Measurements from ENCODE around the gene TALDO1.

DNA sequence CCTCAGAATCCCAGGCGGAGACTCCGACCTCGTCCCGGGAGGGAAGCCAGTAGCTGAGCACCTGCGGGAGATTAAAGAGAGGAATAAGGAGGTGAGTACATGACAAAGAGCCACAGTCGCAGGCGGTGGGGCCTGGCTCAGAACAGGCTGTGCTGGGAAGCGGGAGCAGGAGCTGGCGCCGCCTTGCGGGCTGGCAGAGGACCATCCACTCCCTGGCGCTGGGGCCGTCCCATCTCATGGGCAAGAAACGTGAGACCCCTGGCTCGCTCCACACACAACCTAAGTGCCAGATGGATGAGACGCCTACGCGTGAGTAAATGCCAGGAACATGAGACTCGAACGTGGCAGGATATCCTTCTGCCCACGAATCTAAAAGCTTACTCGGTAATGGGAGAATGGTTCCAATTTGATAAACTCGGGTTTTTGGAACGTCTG, 36.3 kb downstream of the TALDO1 start:
- TF ChIP-seq YY1 (IDR thresholded peaks at IDR 0.05; ENCODE audit: low read depth) (no peak), TAF1 (IDR thresholded peaks at IDR 0.05; ENCODE audit: low read depth) (no peak), CREB1 (IDR thresholded peaks at IDR 0.05; ENCODE audit: low read depth) (no peak), CEBPB (IDR thresholded peaks at IDR 0.05) (no peak), RAD21 (IDR thresholded peaks at IDR 0.05; ENCODE audit: low read depth) (peak; percentile 46; the same call in 1 of the 2 replicates), NFIC (IDR thresholded peaks at IDR 0.05) (no peak), FOXM1 (IDR thresholded peaks at IDR 0.05; ENCODE audit: borderline replicate concordance, low read depth) (no peak), TEAD4 (IDR thresholded peaks at IDR 0.05) (no peak), EP300 (IDR thresholded peaks at IDR 0.05; ENCODE audit: borderline replicate concordance) (no peak)
- TF ChIP-seq, protein P1, sequence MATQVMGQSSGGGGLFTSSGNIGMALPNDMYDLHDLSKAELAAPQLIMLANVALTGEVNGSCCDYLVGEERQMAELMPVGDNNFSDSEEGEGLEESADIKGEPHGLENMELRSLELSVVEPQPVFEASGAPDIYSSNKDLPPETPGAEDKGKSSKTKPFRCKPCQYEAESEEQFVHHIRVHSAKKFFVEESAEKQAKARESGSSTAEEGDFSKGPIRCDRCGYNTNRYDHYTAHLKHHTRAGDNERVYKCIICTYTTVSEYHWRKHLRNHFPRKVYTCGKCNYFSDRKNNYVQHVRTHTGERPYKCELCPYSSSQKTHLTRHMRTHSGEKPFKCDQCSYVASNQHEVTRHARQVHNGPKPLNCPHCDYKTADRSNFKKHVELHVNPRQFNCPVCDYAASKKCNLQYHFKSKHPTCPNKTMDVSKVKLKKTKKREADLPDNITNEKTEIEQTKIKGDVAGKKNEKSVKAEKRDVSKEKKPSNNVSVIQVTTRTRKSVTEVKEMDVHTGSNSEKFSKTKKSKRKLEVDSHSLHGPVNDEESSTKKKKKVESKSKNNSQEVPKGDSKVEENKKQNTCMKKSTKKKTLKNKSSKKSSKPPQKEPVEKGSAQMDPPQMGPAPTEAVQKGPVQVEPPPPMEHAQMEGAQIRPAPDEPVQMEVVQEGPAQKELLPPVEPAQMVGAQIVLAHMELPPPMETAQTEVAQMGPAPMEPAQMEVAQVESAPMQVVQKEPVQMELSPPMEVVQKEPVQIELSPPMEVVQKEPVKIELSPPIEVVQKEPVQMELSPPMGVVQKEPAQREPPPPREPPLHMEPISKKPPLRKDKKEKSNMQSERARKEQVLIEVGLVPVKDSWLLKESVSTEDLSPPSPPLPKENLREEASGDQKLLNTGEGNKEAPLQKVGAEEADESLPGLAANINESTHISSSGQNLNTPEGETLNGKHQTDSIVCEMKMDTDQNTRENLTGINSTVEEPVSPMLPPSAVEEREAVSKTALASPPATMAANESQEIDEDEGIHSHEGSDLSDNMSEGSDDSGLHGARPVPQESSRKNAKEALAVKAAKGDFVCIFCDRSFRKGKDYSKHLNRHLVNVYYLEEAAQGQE (IDR thresholded peaks at IDR 0.05; ENCODE audit: low read depth), result no peak
- TF ChIP-seq, protein P2, sequence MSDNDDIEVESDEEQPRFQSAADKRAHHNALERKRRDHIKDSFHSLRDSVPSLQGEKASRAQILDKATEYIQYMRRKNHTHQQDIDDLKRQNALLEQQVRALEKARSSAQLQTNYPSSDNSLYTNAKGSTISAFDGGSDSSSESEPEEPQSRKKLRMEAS (IDR thresholded peaks at IDR 0.05), result 0 out of 2 replicates have a peak, but pooled peaks have one; percentile 28

Data from Ishikawa (cell line).